H1 (cell line): Measurements from ENCODE around the gene AUH. TPM values are rescaled to one million over a fixed set of nuclear protein-coding genes. Genes with fewer than 3 reads are reported as not detected.
A peak's percentile ranks its signal among the peaks of the same experiment; 100 is the strongest.

Experiments
- CTCF ChIA-PET: fragments of 300-600 bp; sonication (Branson Sonifier 250); formaldehyde crosslinking; loops from one replicate; lab custom pipeline; 2021; ENCODE audit not compliant: partially characterized antibody; lab: Charles Lee
- POLR2A ChIA-PET: fragments of 300-600 bp; sonication (Branson Sonifier 250); formaldehyde crosslinking; loops from one replicate; lab custom pipeline; 2021; ENCODE audit warnings: inconsistent platforms; ENCODE audit not compliant: partially characterized antibody; lab: Charles Lee
- DNase-seq, 2 experiments: peaks; one replicate each; pipeline versions ENCODE4 v3.0.0 to v3.0.0-alpha.2; 2010 to 2022; ENCODE audit warnings: low spot score in 2 of 2, low read depth in 1 of 2, mixed read lengths in 1 of 2
- FAIRE-seq: peaks from 2 replicates; lab custom pipeline; 2011; peaks lifted over from hg19 to GRCh38; lab: Jason Lieb, UNC
- H2AFZ ChIP-seq: 2 replicates; pipeline ENCODE4 v1.8.1; 2012; ENCODE audit warnings: low read length, inconsistent platforms
- H2AK5ac ChIP-seq: 2 replicates; pipeline ENCODE4 v1.6.1; 2013; ENCODE audit warnings: low read depth, low read length
- H2BK120ac ChIP-seq: replicated peaks from 2 replicates; pipeline ENCODE3; 2013; ENCODE audit warnings: low read depth, low read length, inconsistent platforms
- H2BK12ac ChIP-seq: 2 replicates; pipeline ENCODE4 v1.6.1; 2013; ENCODE audit warnings: low read depth, low read length
- H2BK15ac ChIP-seq: 2 replicates; pipeline ENCODE4 v1.6.1; 2013; ENCODE audit warnings: low read length
- H2BK20ac ChIP-seq: 2 replicates; pipeline ENCODE4 v1.6.1; 2013; ENCODE audit warnings: low read length
- H2BK5ac ChIP-seq: 2 replicates; pipeline ENCODE4 v1.6.1; 2013; ENCODE audit warnings: low read depth, low read length
- H3K14ac ChIP-seq: 2 replicates; pipeline ENCODE4 v1.6.1; 2013; ENCODE audit warnings: inconsistent platforms; ENCODE audit not compliant: insufficient read length
- H3K18ac ChIP-seq: 2 replicates; pipeline ENCODE4 v1.6.1; 2013; ENCODE audit warnings: low read length; ENCODE audit errors: extremely low read depth
- H3K23ac ChIP-seq: 2 replicates; pipeline ENCODE4 v1.6.1; 2013; ENCODE audit warnings: inconsistent platforms; ENCODE audit not compliant: insufficient read length
- H3K23me2 ChIP-seq: 2 replicates; pipeline ENCODE4 v1.6.1; 2013; ENCODE audit warnings: low read depth, low read length
- H3K27ac ChIP-seq: 2 replicates; pipeline ENCODE4 v1.6.1; 2011; ENCODE audit warnings: low read depth, low read length, inconsistent platforms
- H3K27me3 ChIP-seq, 4 experiments: replicated peaks in 1 of 4; 1 replicate in 1 of 4; 2 replicates in 3 of 4; pipeline versions ENCODE4 v1.6.1 to v1.8.1; 2011 to 2013; ENCODE audit warnings: low read length in 3 of 4, mild to moderate bottlenecking in 3 of 4, inconsistent platforms in 2 of 4, mixed read lengths in 2 of 4, moderate library complexity in 1 of 4; ENCODE audit not compliant: control insufficient read depth in 3 of 4, insufficient read depth in 3 of 4; ENCODE audit errors: extremely low read depth in 1 of 4
- H3K36me3 ChIP-seq, 4 experiments: 2 replicates each; pipeline versions ENCODE4 v1.6.1 to v1.8.1; 2011 to 2013; ENCODE audit warnings: mild to moderate bottlenecking in 4 of 4, low read length in 3 of 4, moderate library complexity in 2 of 4, control low read depth in 1 of 4, inconsistent platforms in 1 of 4; ENCODE audit not compliant: insufficient read depth in 4 of 4, control insufficient read depth in 2 of 4
- H3K4ac ChIP-seq: replicated peaks from 2 replicates; pipeline ENCODE3; 2013; ENCODE audit warnings: low read length, low read depth, mixed read lengths, inconsistent platforms; ENCODE audit not compliant: insufficient read length
- H3K4me1 ChIP-seq, 4 experiments: replicated peaks in 1 of 4; 1 replicate in 1 of 4; 2 replicates in 3 of 4; pipeline versions ENCODE4 v1.6.1 to v1.8.1; 2011 to 2013; ENCODE audit warnings: low read length in 3 of 4, inconsistent platforms in 2 of 4, mixed read lengths in 1 of 4; ENCODE audit not compliant: insufficient read depth in 4 of 4, control insufficient read depth in 3 of 4
- H3K4me2 ChIP-seq, 2 experiments: 2 replicates each; pipeline versions ENCODE4 v1.6.1 to v1.8.1; 2011 to 2013; ENCODE audit warnings: low read depth in 2 of 2, low read length in 2 of 2, control low read depth in 1 of 2, inconsistent platforms in 1 of 2, mild to moderate bottlenecking in 1 of 2; ENCODE audit not compliant: insufficient read depth in 1 of 2
- H3K4me3 ChIP-seq, 4 experiments: fragments of 200-600, 300-600 bp in 1 of 4; sonication (generic), shearing (Covaris generic), sonication (Bioruptor Twin) in 1 of 4; 2 replicates each; pipeline versions ENCODE4 v1.5.1 to v1.8.1; 2011 to 2016; ENCODE audit warnings: low read length in 4 of 4, low read depth in 3 of 4, control low read depth in 2 of 4, inconsistent platforms in 2 of 4, mild to moderate bottlenecking in 2 of 4, mixed read lengths in 1 of 4, moderate library complexity in 1 of 4; ENCODE audit not compliant: insufficient read depth in 2 of 4; ENCODE audit errors: extremely low read depth in 1 of 4
- H3K56ac ChIP-seq: replicated peaks from 2 replicates; pipeline ENCODE3; 2013; ENCODE audit warnings: low read depth, mild to moderate bottlenecking, mixed read lengths, low read length, inconsistent platforms; ENCODE audit not compliant: insufficient read length
- H3K79me1 ChIP-seq: 2 replicates; pipeline ENCODE4 v1.6.1; 2013; ENCODE audit warnings: low read depth, low read length, control low read depth
- H3K79me2 ChIP-seq, 2 experiments: 2 replicates each; pipeline versions ENCODE4 v1.6.1 to v1.8.1; 2012 to 2013; ENCODE audit warnings: low read length in 2 of 2, mild to moderate bottlenecking in 2 of 2, inconsistent platforms in 1 of 2; ENCODE audit not compliant: insufficient read depth in 2 of 2, control insufficient read depth in 1 of 2
- H3K9ac ChIP-seq, 4 experiments: replicated peaks in 1 of 4; 1 replicate in 1 of 4; 2 replicates in 3 of 4; pipeline versions ENCODE4 v1.6.1 to v1.8.1; 2011 to 2013; ENCODE audit warnings: low read depth in 3 of 4, low read length in 3 of 4, control low read depth in 2 of 4, mild to moderate bottlenecking in 2 of 4, moderate library complexity in 2 of 4, inconsistent platforms in 1 of 4; ENCODE audit errors: extremely low read depth in 1 of 4
- H3K9me3 ChIP-seq, 2 experiments: 2 replicates each; pipeline versions ENCODE4 v1.6.1 to v1.8.1; 2012 to 2013; ENCODE audit warnings: mild to moderate bottlenecking in 2 of 2, moderate library complexity in 2 of 2, control low read depth in 1 of 2, inconsistent platforms in 1 of 2, low read depth in 1 of 2, low read length in 1 of 2, mixed read lengths in 1 of 2; ENCODE audit not compliant: insufficient read depth in 2 of 2
- H4K20me1 ChIP-seq, 2 experiments: replicated peaks in 1 of 2; 2 replicates each; pipeline versions ENCODE3 to v1.8.1; 2011 to 2013; ENCODE audit warnings: inconsistent platforms in 2 of 2, low read length in 2 of 2, mild to moderate bottlenecking in 1 of 2; ENCODE audit not compliant: insufficient read depth in 2 of 2, control insufficient read depth in 1 of 2
- H4K5ac ChIP-seq: 2 replicates; pipeline ENCODE4 v1.6.1; 2013; ENCODE audit warnings: low read length, low read depth, mixed read lengths, inconsistent platforms; ENCODE audit not compliant: insufficient read length
- H4K8ac ChIP-seq: 2 replicates; pipeline ENCODE4 v1.8.0; 2013; ENCODE audit warnings: mild to moderate bottlenecking, moderate library complexity, low read length, inconsistent platforms; ENCODE audit not compliant: insufficient read depth; ENCODE audit errors: extremely low read depth
- H4K91ac ChIP-seq: replicated peaks from 2 replicates; pipeline ENCODE3; 2013; ENCODE audit warnings: low read length, mixed read lengths, inconsistent platforms; ENCODE audit not compliant: insufficient read length
- ASH2L ChIP-seq: fragments of 200-600, 300-600 bp; sonication (generic); IDR thresholded peaks from one replicate; pipeline ENCODE4 v1.7.1; 2017; ENCODE audit warnings: low read length
- CEBPB ChIP-seq: IDR thresholded peaks from 2 replicates; pipeline ENCODE4 v1.6.1; 2012; ENCODE audit warnings: low read depth, low read length
- CHD2 ChIP-seq: IDR thresholded peaks from 2 replicates; pipeline ENCODE4 v1.6.1; 2012; ENCODE audit warnings: low read length, improper control_type of control experiment
- CREB1 ChIP-seq: IDR thresholded peaks from 2 replicates; pipeline ENCODE4 v1.6.1; 2012; ENCODE audit warnings: inconsistent platforms
- CTBP2 ChIP-seq: IDR thresholded peaks from 2 replicates; pipeline ENCODE4 v1.7.0; 2011; ENCODE audit warnings: borderline replicate concordance, mild to moderate bottlenecking, moderate library complexity, mixed read lengths, low read length; ENCODE audit not compliant: insufficient read depth, insufficient read length
- GTF2F1 ChIP-seq: IDR thresholded peaks from 2 replicates; pipeline ENCODE4 v1.6.1; 2012; ENCODE audit warnings: low read depth, low read length, improper control_type of control experiment, borderline replicate concordance
- JUND ChIP-seq: IDR thresholded peaks from 2 replicates; pipeline ENCODE4 v1.6.1; 2011; ENCODE audit warnings: mild to moderate bottlenecking, improper control_type of control experiment, low read length
- RXRA ChIP-seq: IDR thresholded peaks from 2 replicates; pipeline ENCODE4 v1.6.1; 2011; ENCODE audit warnings: low read depth, mild to moderate bottlenecking, low read length, moderate library complexity; ENCODE audit not compliant: insufficient read depth
- SIX5 ChIP-seq: IDR thresholded peaks from 2 replicates; pipeline ENCODE4 v1.6.1; 2011; ENCODE audit warnings: mild to moderate bottlenecking, low read depth, low read length
- SRF ChIP-seq: IDR thresholded peaks from 2 replicates; pipeline ENCODE4 v1.6.1; 2011; ENCODE audit warnings: mild to moderate bottlenecking, low read depth, low read length, moderate library complexity
- WGBS, 2 experiments: shearing (Covaris generic) in 1 of 2; methylation state at CpG; one replicate each; pipeline versions ENCODE4 v1.1.6 to v1.1.7; 2013 to 2015; ENCODE audit warnings: low lambda C conversion rate in 2 of 2, mixed read lengths in 2 of 2, inconsistent platforms in 1 of 2, low coverage in 1 of 2, missing lambda C conversion rate in 1 of 2; ENCODE audit not compliant: insufficient replicate concordance in 2 of 2, insufficient coverage in 1 of 2, insufficient read length in 1 of 2; ENCODE audit errors: extremely low coverage in 1 of 2, missing lambda C conversion rate in 1 of 2; 5-methylcytosine and 5-hydroxymethylcytosine counted together
- polyA plus RNA-seq, 7 experiments: library from polyadenylated mRNA; depleted of rRNA in 3 of 7; stranded (reverse) in 5 of 7; unstranded in 2 of 7; fragments of >200 nt in 5 of 7; fragments of 200-250 nt in 2 of 7; gene quantifications; 1 replicate in 5 of 7; 2 replicates in 1 of 7; 4 replicates in 1 of 7; pipeline versions ENCODE4 v1.2.1 to v1.2.3, GENCODE V29; 2011 to 2013; ENCODE audit warnings: missing spikeins in 2 of 7, mixed read lengths in 2 of 7
- total RNA-seq: library from RNA; stranded (reverse); fragmentation: NEBNext Ultra II Directional; extraction: Animal tissue kit (Norgen Biotek cat#: 25700); gene quantifications from 2 replicates; pipeline ENCODE4 v1.2.1, GENCODE V29; 2021
- TF ChIP-seq, protein P1 (sequence below): IDR thresholded peaks from 2 replicates; pipeline ENCODE4 v1.6.1; 2011; ENCODE audit warnings: low read depth, mild to moderate bottlenecking, low read length; ENCODE audit not compliant: insufficient read depth
- TF ChIP-seq, protein P2 (sequence below), 3 experiments: IDR thresholded peaks; 1 replicate in 2 of 3; 2 replicates in 1 of 3; pipeline versions ENCODE4 v1.5.1 to v1.6.1; 2011; ENCODE audit warnings: low read length in 3 of 3, mild to moderate bottlenecking in 3 of 3, inconsistent platforms in 2 of 3, low read depth in 1 of 3, moderate library complexity in 1 of 3; ENCODE audit not compliant: insufficient read depth in 1 of 3; ENCODE audit errors: control extremely low read depth in 1 of 3

The AUH gene
- total and polyA plus RNA-seq, 2 of the 8 experiments (the other 6 are each of a cell fraction or from before 2014, with no cell fraction given), result 5.8 to 21.9 TPM

DNA sequence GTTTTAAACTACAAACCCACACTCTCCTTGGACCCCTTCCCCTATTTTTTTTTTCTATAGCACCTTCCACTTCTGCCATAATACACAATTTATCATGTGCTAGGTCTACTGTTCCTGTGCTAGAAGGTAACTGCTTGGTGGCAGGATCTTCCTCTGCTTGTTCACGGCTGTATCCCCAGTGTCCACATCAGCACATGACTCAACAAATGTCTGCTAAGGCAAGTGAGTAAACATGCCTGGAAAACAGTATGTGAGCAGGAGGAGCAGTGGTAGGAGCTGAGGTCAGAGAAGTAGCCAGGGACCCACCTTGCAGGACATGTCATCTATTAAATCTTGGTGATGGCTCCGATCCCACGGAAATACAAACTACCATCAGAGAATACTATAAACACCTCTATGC lies 79.4 kb downstream of the AUH start:
- no peak overlapping the region for H3K27ac ChIP-seq
- H4K8ac ChIP-seq, result no peak overlapping the region
- DNase-seq (no peak), FAIRE-seq (no peak)
- H3K27me3 ChIP-seq, result no peaks in the 10 kb centered on the region
- H3K9me3 ChIP-seq, result no peaks in the 10 kb centered on the region
- H3K4ac ChIP-seq, result no peak overlapping the region
- no peak overlapping the region for H3K56ac ChIP-seq
- H2AK5ac ChIP-seq, result no peak overlapping the region
- H3K23ac ChIP-seq, result no peak overlapping the region
- no peaks in the 10 kb centered on the region; a peak in 1 of 7 replicates for H3K4me1 ChIP-seq
- H3K9ac ChIP-seq, result 0 out of 7 replicates have a peak overlapping the region, but pooled peaks of 1 of the 4 experiments have one; percentile 21
- no peak overlapping the region for H3K18ac ChIP-seq
- no peak overlapping the region for H2BK12ac ChIP-seq
- no peak overlapping the region for H2BK120ac ChIP-seq
- H4K20me1 ChIP-seq, result no peaks in the 10 kb centered on the region
- H3K4me3 ChIP-seq, result no peak overlapping the region
- no peak overlapping the region for H4K91ac ChIP-seq
- H3K14ac ChIP-seq, result no peak overlapping the region
- H3K79me1 ChIP-seq, result no peaks in the 10 kb centered on the region
- no peak overlapping the region for H2BK5ac ChIP-seq
- no peaks in the 10 kb centered on the region for H3K23me2 ChIP-seq
- no peak overlapping the region for H2BK20ac ChIP-seq
- H3K36me3 ChIP-seq, result no peaks in the 10 kb centered on the region
- CTCF ChIA-PET, result no interaction called here
- POLR2A ChIA-PET, result no interaction called here
- H2BK15ac ChIP-seq, result no peak overlapping the region
- H2AFZ ChIP-seq, result no peak overlapping the region
- WGBS, 2 experiments, result 95% methylated on average over 3 of the region's 3 CpGs; no CpG with 5 or more reads in 1 of the 2 experiments
- no peak overlapping the region for H4K5ac ChIP-seq
- no peaks in the 10 kb centered on the region for H3K79me2 ChIP-seq
- no peak overlapping the region for H3K4me2 ChIP-seq
- TF ChIP-seq CTBP2 (no peak), CEBPB (no peak), ASH2L (no peak), GTF2F1 (no peak), CHD2 (no peak), JUND (no peak), SIX5 (no peak), RXRA (no peak), SRF (no peak), CREB1 (no peak)
- TF ChIP-seq, protein P1, sequence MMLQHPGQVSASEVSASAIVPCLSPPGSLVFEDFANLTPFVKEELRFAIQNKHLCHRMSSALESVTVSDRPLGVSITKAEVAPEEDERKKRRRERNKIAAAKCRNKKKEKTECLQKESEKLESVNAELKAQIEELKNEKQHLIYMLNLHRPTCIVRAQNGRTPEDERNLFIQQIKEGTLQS, result no peak
- TF ChIP-seq, protein P2, sequence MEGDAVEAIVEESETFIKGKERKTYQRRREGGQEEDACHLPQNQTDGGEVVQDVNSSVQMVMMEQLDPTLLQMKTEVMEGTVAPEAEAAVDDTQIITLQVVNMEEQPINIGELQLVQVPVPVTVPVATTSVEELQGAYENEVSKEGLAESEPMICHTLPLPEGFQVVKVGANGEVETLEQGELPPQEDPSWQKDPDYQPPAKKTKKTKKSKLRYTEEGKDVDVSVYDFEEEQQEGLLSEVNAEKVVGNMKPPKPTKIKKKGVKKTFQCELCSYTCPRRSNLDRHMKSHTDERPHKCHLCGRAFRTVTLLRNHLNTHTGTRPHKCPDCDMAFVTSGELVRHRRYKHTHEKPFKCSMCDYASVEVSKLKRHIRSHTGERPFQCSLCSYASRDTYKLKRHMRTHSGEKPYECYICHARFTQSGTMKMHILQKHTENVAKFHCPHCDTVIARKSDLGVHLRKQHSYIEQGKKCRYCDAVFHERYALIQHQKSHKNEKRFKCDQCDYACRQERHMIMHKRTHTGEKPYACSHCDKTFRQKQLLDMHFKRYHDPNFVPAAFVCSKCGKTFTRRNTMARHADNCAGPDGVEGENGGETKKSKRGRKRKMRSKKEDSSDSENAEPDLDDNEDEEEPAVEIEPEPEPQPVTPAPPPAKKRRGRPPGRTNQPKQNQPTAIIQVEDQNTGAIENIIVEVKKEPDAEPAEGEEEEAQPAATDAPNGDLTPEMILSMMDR (IDR thresholded peaks at IDR 0.05; ENCODE audit: control extremely low read depth in 1 of 3, insufficient read depth in 1 of 3, low read depth in 1 of 3, low read length in 3 of 3), result no peak
